ENCODE results near the gene FAM20C. TPM values are rescaled to one million over a fixed set of nuclear protein-coding genes. Genes with fewer than 3 reads are reported as not detected.

The FAM20C gene
- total and polyA plus RNA-seq, 10 of the 15 experiments (the other 5 are each of a cell fraction or from before 2014, with no cell fraction given) = 0.44 TPM; not detected in 9

GRCh38 chr7:251446-252175 lies 59.2 kb downstream of the FAM20C start:
- no TSS peak for BruUV-seq (replicated peaks)
- H3K36me3 ChIP-seq (ENCODE audit: control insufficient read depth in 2 of 2, insufficient read depth in 2 of 2, low read length in 1 of 2) = no peaks in the 10 kb centered on the region
- no peak overlapping the region for H2AFZ ChIP-seq (ENCODE audit: control insufficient read depth, low read depth, low read length)
- H3K9ac ChIP-seq (ENCODE audit: control insufficient read depth, insufficient read depth, low read length) = no peak overlapping the region
- H4K20me1 ChIP-seq (ENCODE audit: control insufficient read depth, insufficient read depth) = no peaks in the 10 kb centered on the region
- RAD21 ChIA-PET (ENCODE audit: unreplicated experiment) = no interaction called here
- no peaks in the 10 kb centered on the region; the same call in 2 of the 3 replicates for H3K9me3 ChIP-seq (replicated peaks; ENCODE audit: control insufficient read depth, insufficient read depth, low read length)
- no peak overlapping the region for H3K27ac ChIP-seq (ENCODE audit: control insufficient read depth, insufficient read depth)
- POLR2A ChIA-PET = no interaction called here
- TF ChIP-seq IRF3 (IDR thresholded peaks at IDR 0.05) = no peak
- CTCF ChIA-PET = no interaction called here
- ATAC-seq (no peak), FAIRE-seq (no peak), DNase-seq (ENCODE audit: low read depth, low spot score) (no peak)
- intact Hi-C loops (cut with micrococcal nuclease; ENCODE audit: unreplicated experiment) (no loop called here), in situ Hi-C loops (cut with MboI) (no loop called here)
- H3K4me2 ChIP-seq (ENCODE audit: control insufficient read depth, insufficient read depth) = no peak overlapping the region
- SMC1A ChIA-PET (ENCODE audit: uncharacterized antibody, unreplicated experiment) = no interaction called here
- no peaks in the 10 kb centered on the region for H3K79me2 ChIP-seq (ENCODE audit: control insufficient read depth, insufficient read depth, low read length)
- 54% methylated on average over 18 of the region's 21 CpGs for WGBS (ENCODE audit: insufficient coverage, insufficient replicate concordance, low lambda C conversion rate, missing lambda C conversion rate)
- H3K4me3 ChIP-seq = no peak overlapping the region
- H3K4me1 ChIP-seq (ENCODE audit: control insufficient read depth, insufficient read depth, low read length) = no peaks in the 10 kb centered on the region
- H3K27me3 ChIP-seq (replicated peaks in 1 of 2; ENCODE audit: control insufficient read depth in 2 of 2, insufficient read depth in 2 of 2, low read length in 1 of 2) = no peaks in the 10 kb centered on the region

- Histone ChIP-seq H3K36me3 (ENCODE audit: control insufficient read depth in 2 of 2, insufficient read depth in 2 of 2, low read length in 1 of 2) (no peaks in the 10 kb centered on the region), H4K20me1 (ENCODE audit: control insufficient read depth, insufficient read depth) (no peaks in the 10 kb centered on the region), H3K27me3 (replicated peaks in 1 of 2; ENCODE audit: control insufficient read depth in 2 of 2, insufficient read depth in 2 of 2, low read length in 1 of 2) (no peaks in the 10 kb centered on the region), H3K9ac (ENCODE audit: control insufficient read depth, insufficient read depth, low read length) (no peak overlapping the region), H3K27ac (ENCODE audit: control insufficient read depth, insufficient read depth) (no peak overlapping the region), H3K4me2 (ENCODE audit: control insufficient read depth, insufficient read depth) (no peak overlapping the region), H3K4me3 (no peak overlapping the region), H2AFZ (ENCODE audit: control insufficient read depth, low read depth, low read length) (no peak overlapping the region), H3K4me1 (ENCODE audit: control insufficient read depth, insufficient read depth, low read length) (no peaks in the 10 kb centered on the region), H3K9me3 (replicated peaks; ENCODE audit: control insufficient read depth, insufficient read depth, low read length) (no peaks in the 10 kb centered on the region; the same call in 2 of the 3 replicates), H3K79me2 (ENCODE audit: control insufficient read depth, insufficient read depth, low read length) (no peaks in the 10 kb centered on the region)
- 33% methylated on average over 21 of the region's 29 CpGs for WGBS (ENCODE audit: insufficient coverage, insufficient replicate concordance, low lambda C conversion rate, missing lambda C conversion rate)
- ChIA-PET POLR2A (no interaction called here), CTCF (no interaction called here), RAD21 (ENCODE audit: unreplicated experiment) (no interaction called here), SMC1A (ENCODE audit: uncharacterized antibody, unreplicated experiment) (no interaction called here)
- BruUV-seq (replicated peaks) = no TSS peak
- DNase-seq (ENCODE audit: low read depth, low spot score) = no peak
- no peak for FAIRE-seq
- in situ Hi-C loops (cut with MboI) = no loop called here
- intact Hi-C loops (cut with micrococcal nuclease; ENCODE audit: unreplicated experiment) = no loop called here
- ATAC-seq = no peak
- TF ChIP-seq PAX5 (IDR thresholded peaks at IDR 0.05; ENCODE audit: borderline replicate concordance, low read depth, low read length) (no peak), NFIC (IDR thresholded peaks at IDR 0.05; ENCODE audit: low read depth, low read length) (no peak), PAX8 (IDR thresholded peaks at IDR 0.05) (no peak), SPI1 (IDR thresholded peaks at IDR 0.05; ENCODE audit: borderline replicate concordance, insufficient read depth, low read depth, low read length) (no peak), CBFB (IDR thresholded peaks at IDR 0.05; ENCODE audit: low read depth) (no peak), NR2C2 (IDR thresholded peaks at IDR 0.05; ENCODE audit: borderline replicate concordance, control insufficient read depth, insufficient read length, low read depth) (no peak), TCF7 (IDR thresholded peaks at IDR 0.05; ENCODE audit: borderline replicate concordance) (no peak), IKZF1 (conservative IDR thresholded peaks at IDR 0.05) (no peak), LARP7 (IDR thresholded peaks at IDR 0.05) (no peak), FOS (IDR thresholded peaks at IDR 0.05; ENCODE audit: borderline replicate concordance, extremely low read depth, insufficient read length) (no peak), NFYA (IDR thresholded peaks at IDR 0.05; ENCODE audit: borderline replicate concordance, low read depth, low read length) (no peak), USF2 (IDR thresholded peaks at IDR 0.05; ENCODE audit: borderline replicate concordance, low read depth, low read length) (no peak), TBL1XR1 (IDR thresholded peaks at IDR 0.05; ENCODE audit: low read depth, low read length) (no peak), BHLHE40 (IDR thresholded peaks at IDR 0.05; ENCODE audit: borderline replicate concordance in 1 of 2, low read depth in 2 of 2, low read length in 1 of 2) (no peak), SMAD5 (IDR thresholded peaks at IDR 0.05; ENCODE audit: low read depth) (no peak)
Measured at GRCh38 chr7:252216-252965, 60.0 kb downstream of the FAM20C start.
